Thymus (tissue), 11 donors: ENCODE results near the gene CCDC142. TPM values are rescaled to one million over a fixed set of nuclear protein-coding genes. Genes with fewer than 3 reads are reported as not detected.
"Not testable (repeated sequence)": the region's sequence is repeated elsewhere in the genome, so short reads cannot be mapped to it uniquely, and the experiment has no call there.

Experiments used
- DNase-seq, 9 donors: peaks; one replicate each; pipeline ENCODE4 v3.0.0-alpha.2; 2013; ENCODE audit warnings: low spot score in 9 of 9, low read depth in 6 of 9, missing footprints in 1 of 9
- H3K27ac ChIP-seq, 2 donors: one replicate each; pipeline ENCODE4 v1.5.1; 2013; ENCODE audit warnings: control low read depth in 1 of 2, low read depth in 1 of 2, low read length in 1 of 2, mild to moderate bottlenecking in 1 of 2, moderate library complexity in 1 of 2
- H3K27me3 ChIP-seq, 2 donors: one replicate each; pipeline ENCODE4 v1.5.1; 2013; ENCODE audit warnings: low read length in 1 of 2; ENCODE audit not compliant: control insufficient read depth in 2 of 2, insufficient read depth in 1 of 2
- H3K36me3 ChIP-seq, 2 donors: one replicate each; pipeline ENCODE4 v1.5.1; 2013; ENCODE audit warnings: low read length in 1 of 2, mild to moderate bottlenecking in 1 of 2, moderate library complexity in 1 of 2; ENCODE audit not compliant: control insufficient read depth in 2 of 2, insufficient read depth in 2 of 2
- H3K4me1 ChIP-seq, 2 donors: one replicate each; pipeline ENCODE4 v1.5.1; 2013; ENCODE audit warnings: low read length in 2 of 2; ENCODE audit not compliant: control insufficient read depth in 2 of 2, insufficient read depth in 2 of 2
- H3K4me3 ChIP-seq, 2 donors: one replicate each; pipeline ENCODE4 v1.5.1; 2013; ENCODE audit warnings: low read length in 2 of 2, control low read depth in 1 of 2, mild to moderate bottlenecking in 1 of 2
- H3K9me3 ChIP-seq, 2 donors: one replicate each; pipeline ENCODE4 v1.5.1; 2013; ENCODE audit warnings: low read length in 1 of 2, mild to moderate bottlenecking in 1 of 2; ENCODE audit not compliant: control insufficient read depth in 2 of 2, insufficient read depth in 1 of 2
- WGBS: extraction: QIAGEN DNeasy Blood & Tissue Kit; methylation state at CpG from one replicate; pipeline ENCODE4 v1.1.7; 2013; 5-methylcytosine and 5-hydroxymethylcytosine counted together
- polyA plus RNA-seq: library from polyadenylated mRNA; stranded (reverse); fragments of 200-250 nt; gene quantifications from one replicate; pipeline ENCODE4 v1.2.3, GENCODE V29; 2013
- total RNA-seq: library from RNA; stranded (reverse); fragments of 120-200 nt; gene quantifications from one replicate; pipeline ENCODE4 v1.2.4, GENCODE V29; 2013
- donor health status: healthy.

The CCDC142 gene
- total and polyA plus RNA-seq, 2 donors, result 6.7 to 9.1 TPM

GRCh38 chr2:74491648-74492544, 9.1 kb upstream of the CCDC142 start:
- peaks cover 9 to 12% of the 10 kb centered on the region in 2 donors for H3K27me3 ChIP-seq
- H3K27ac ChIP-seq, result no peak overlapping the region
- H3K4me1 ChIP-seq, result no peaks in the 10 kb centered on the region
- 96% methylated on average over 12 of the region's 12 CpGs for WGBS
- no peak overlapping the region for H3K4me3 ChIP-seq
- no peaks in the 10 kb centered on the region for H3K9me3 ChIP-seq
- no peak for DNase-seq
- peaks cover 42 to 50% of the 10 kb centered on the region in 2 donors for H3K36me3 ChIP-seq

DNA sequence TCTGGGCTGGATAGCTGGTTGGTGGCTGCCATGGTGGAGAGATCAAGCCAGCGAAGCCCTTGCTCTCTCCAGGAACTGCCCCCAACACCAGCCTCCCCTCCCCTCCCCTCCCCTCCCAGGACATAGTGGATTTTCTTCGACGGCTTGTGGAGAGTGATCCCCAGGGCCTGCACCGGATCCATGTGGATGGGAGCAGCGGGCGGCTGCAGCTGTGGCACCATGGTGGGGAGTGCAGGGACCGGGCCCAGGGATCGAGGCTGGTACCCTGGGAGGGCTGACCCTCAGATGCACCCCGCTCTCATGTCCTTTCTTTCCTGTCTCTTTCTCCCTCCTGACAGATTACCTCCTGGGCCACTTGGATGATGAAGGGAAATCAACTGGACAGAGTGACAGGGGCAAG, 7.1 kb upstream of the CCDC142 start:
- H3K4me3 ChIP-seq, result no peak overlapping the region
- WGBS, result 99% methylated on average over 9 of the region's 9 CpGs
- no peaks in the 10 kb centered on the region for H3K27me3 ChIP-seq
- DNase-seq, result no peak
- H3K36me3 ChIP-seq, result peaks cover 46 to 57% of the 10 kb centered on the region in 2 donors
- no peak overlapping the region for H3K27ac ChIP-seq
- no peaks in the 10 kb centered on the region for H3K4me1 ChIP-seq
- H3K9me3 ChIP-seq, result no peaks in the 10 kb centered on the region

DNA sequence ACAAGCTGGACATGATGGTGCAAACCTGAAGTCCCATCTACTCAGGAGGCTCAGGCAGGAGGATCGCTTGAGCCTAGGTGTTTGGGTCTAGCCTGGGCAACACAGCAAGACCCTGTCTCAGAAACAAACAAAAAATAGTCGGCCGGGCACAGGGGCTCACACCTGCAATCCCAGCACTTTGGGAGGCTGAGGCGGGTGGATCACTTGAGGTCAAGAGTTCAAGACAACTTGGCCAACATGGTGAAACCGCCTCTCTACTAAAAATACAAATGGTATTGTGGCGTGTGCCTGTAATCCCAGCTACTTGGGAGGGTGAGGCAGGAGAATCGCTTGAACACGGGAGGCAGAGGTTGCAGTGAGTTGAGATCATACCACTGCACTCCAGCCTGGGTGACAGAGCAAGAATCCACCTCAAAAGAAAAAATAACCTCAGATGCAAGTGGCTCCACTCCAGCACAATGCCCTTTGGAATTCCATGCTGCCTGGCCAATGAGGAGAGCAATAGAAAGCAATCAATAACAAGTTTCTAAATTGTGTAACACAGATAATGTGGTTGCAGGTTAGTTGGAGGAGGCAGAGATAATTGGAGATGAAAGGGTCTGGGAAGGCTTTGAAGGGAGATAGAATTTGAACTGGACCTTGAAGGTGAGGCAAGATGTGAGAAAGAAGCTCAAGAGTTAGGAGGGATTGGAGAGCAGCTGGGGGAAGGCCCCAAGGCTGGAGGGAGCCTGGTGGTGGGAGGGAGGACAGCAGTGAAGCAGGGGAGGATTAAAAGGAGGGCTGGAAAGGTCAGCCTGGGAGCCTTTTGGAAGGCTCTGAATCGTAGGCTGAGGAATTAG, 6.1 kb upstream of the CCDC142 start:
- Histone ChIP-seq H3K27ac (no peak overlapping the region), H3K27me3 (no peaks in the 10 kb centered on the region), H3K9me3 (no peaks in the 10 kb centered on the region), H3K4me3 (no peak overlapping the region), H3K36me3 (peaks cover 46 to 52% of the 10 kb centered on the region in 2 donors), H3K4me1 (peaks cover 0 to 3% of the 10 kb centered on the region in 2 donors)
- DNase-seq, result no peak
- 98% methylated on average over 9 of the region's 9 CpGs for WGBS

- H3K36me3 ChIP-seq, result peaks cover 20 to 30% of the 10 kb centered on the region in 2 donors
- no peak for DNase-seq
- H3K27me3 ChIP-seq, result no peaks in the 10 kb centered on the region
- no peak overlapping the region for H3K27ac ChIP-seq
- H3K9me3 ChIP-seq, result no peaks in the 10 kb centered on the region
- 99% methylated on average over 2 of the region's 2 CpGs for WGBS
- H3K4me1 ChIP-seq, result peaks cover 13 to 21% of the 10 kb centered on the region in 2 donors
- H3K4me3 ChIP-seq, result no peak overlapping the region
These were observed 3.3 kb upstream of the CCDC142 start for GRCh38 chr2:74486141-74486540.

DNA sequence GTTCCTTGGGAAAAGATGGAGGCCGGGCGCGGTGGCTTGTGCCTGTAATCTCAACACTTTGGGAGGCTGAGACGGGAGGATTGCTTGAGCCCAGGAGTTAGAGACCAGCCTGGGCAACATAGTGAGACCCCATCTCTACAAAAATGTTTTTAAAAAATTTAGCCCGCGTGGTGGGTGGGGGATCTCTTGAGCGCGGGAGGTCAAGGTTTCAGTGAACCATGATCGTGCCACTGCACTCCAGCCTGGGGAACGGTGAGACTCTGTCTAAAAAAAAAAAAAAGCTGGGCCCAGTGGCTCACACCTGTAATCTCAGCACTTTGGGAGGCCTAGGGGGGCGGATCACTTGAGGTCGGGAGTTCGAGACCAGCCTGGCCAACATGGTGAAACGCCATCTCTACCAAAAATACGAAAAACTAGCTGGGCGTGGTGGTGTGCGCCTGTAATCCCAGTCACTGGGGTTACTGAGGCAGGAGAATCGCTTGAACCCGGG, 922 bp upstream of the CCDC142 start:
- Histone ChIP-seq H3K36me3 (peaks cover 15 to 27% of the 10 kb centered on the region in 2 donors), H3K4me1 (peaks cover 19 to 28% of the 10 kb centered on the region in 2 donors), H3K4me3 (peak overlapping the region; percentile 96 to 98)
- H3K27ac ChIP-seq, H3K9me3 ChIP-seq, H3K27me3 ChIP-seq, DNase-seq: not testable (repeated sequence)
- WGBS, result 90% methylated on average over 19 of the region's 19 CpGs

- H3K27ac ChIP-seq, result peak overlapping the region; percentile 86 to 91
- no peaks in the 10 kb centered on the region for H3K9me3 ChIP-seq
- WGBS, result 3% methylated on average over 80 of the region's 80 CpGs
- H3K36me3 ChIP-seq, result peaks cover 15 to 30% of the 10 kb centered on the region in 2 donors
- H3K4me1 ChIP-seq, result peaks cover 19 to 28% of the 10 kb centered on the region in 2 donors
- H3K4me3 ChIP-seq, result peak overlapping the region; percentile 96 to 98
- no peaks in the 10 kb centered on the region for H3K27me3 ChIP-seq
- peak in 1 of 9 donors; percentile 49 for DNase-seq
These were observed 617 bp downstream of the CCDC142 start for GRCh38 chr2:74481961-74482800.

DNA sequence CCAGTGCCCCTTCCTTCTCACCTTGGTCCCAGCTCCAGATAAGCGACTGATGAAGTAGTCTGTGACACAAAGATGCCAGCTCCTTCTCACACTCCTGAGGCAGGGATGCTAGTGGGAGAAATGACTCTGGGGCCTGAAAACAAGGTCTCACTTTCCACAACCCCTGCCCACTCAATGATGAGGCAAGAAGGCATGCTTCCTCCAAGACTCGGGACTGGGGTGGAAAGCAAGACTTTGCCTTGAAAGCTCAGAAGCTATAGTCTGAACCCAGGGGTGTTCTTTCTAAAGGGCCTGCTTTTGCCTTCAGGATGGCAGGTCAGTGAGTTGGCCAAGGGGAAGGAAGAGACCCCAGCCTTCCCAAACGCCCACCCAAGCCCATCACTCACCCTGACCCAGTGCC, 1.4 kb downstream of the CCDC142 start:
- Histone ChIP-seq H3K4me1 (peaks cover 19 to 28% of the 10 kb centered on the region in 2 donors), H3K36me3 (peaks cover 15 to 29% of the 10 kb centered on the region in 2 donors), H3K4me3 (peak overlapping the region; percentile 96 to 98), H3K27me3 (no peaks in the 10 kb centered on the region), H3K9me3 (no peaks in the 10 kb centered on the region), H3K27ac (no peak overlapping the region)
- DNase-seq, result no peak
- WGBS, result 88% methylated on average over 3 of the region's 3 CpGs

- WGBS, result 96% methylated on average over 5 of the region's 5 CpGs
- DNase-seq, result no peak
- Histone ChIP-seq H3K27me3 (no peaks in the 10 kb centered on the region), H3K36me3 (peaks cover 22 to 43% of the 10 kb centered on the region in 2 donors), H3K4me1 (peaks cover 11 to 22% of the 10 kb centered on the region in 2 donors), H3K27ac (no peak overlapping the region), H3K9me3 (peaks cover 0 to 2% of the 10 kb centered on the region in 2 donors), H3K4me3 (no peak overlapping the region)
These were observed 7.9 kb downstream of the CCDC142 start for GRCh38 chr2:74474899-74475298.
